Kidney (tissue), 14 donors: ENCODE measurements around the gene NHLRC4. TPM values are rescaled to one million over a fixed set of nuclear protein-coding genes. Genes with fewer than 3 reads are reported as not detected.

Experiments
- DNase-seq, 5 donors: peaks; one replicate each; pipeline ENCODE4 v3.0.0-alpha.2; 2013 to 2020
- FAIRE-seq: peaks from 2 replicates; lab custom pipeline; 2012; peaks lifted over from hg19 to GRCh38; lab: Jason Lieb, UNC
- H3K27ac ChIP-seq, 2 donors: one replicate each; pipeline ENCODE4 v1.7.0; 2013; ENCODE audit warnings: low read depth in 2 of 2, low read length in 2 of 2, inconsistent platforms in 1 of 2
- H3K27me3 ChIP-seq: one replicate; pipeline ENCODE4 v1.7.1; 2013; ENCODE audit warnings: low read length, inconsistent platforms; ENCODE audit not compliant: control insufficient read depth, insufficient read depth
- H3K36me3 ChIP-seq, 3 donors: one replicate each; pipeline versions ENCODE4 v1.7.0 to v1.7.1; 2013; ENCODE audit warnings: low read length in 3 of 3, control low read depth in 1 of 3, inconsistent platforms in 1 of 3; ENCODE audit not compliant: insufficient read depth in 3 of 3, control insufficient read depth in 2 of 3
- H3K4me1 ChIP-seq, 3 donors: one replicate each; pipeline versions ENCODE4 v1.7.0 to v1.7.1; 2013; ENCODE audit warnings: low read length in 3 of 3, inconsistent platforms in 1 of 3, low read depth in 1 of 3; ENCODE audit not compliant: control insufficient read depth in 2 of 3, insufficient read depth in 2 of 3
- H3K4me3 ChIP-seq, 3 donors: one replicate each; pipeline versions ENCODE4 v1.7.0 to v1.8.1; 2013; ENCODE audit warnings: low read length in 3 of 3, control low read depth in 1 of 3, inconsistent platforms in 1 of 3
- H3K9ac ChIP-seq, 3 donors: one replicate each; pipeline versions ENCODE4 v1.7.0 to v1.7.1; 2013; ENCODE audit warnings: low read length in 3 of 3, control low read depth in 1 of 3, inconsistent platforms in 1 of 3
- H3K9me3 ChIP-seq, 3 donors: one replicate each; pipeline versions ENCODE4 v1.7.0 to v1.7.1; 2013; ENCODE audit warnings: low read length in 3 of 3, control low read depth in 1 of 3, inconsistent platforms in 1 of 3; ENCODE audit not compliant: control insufficient read depth in 2 of 3, insufficient read depth in 1 of 3
- CTCF ChIP-seq: IDR thresholded peaks from 3 replicates; pipeline ENCODE4 v1.5.1; 2012; ENCODE audit warnings: mild to moderate bottlenecking, moderate library complexity, borderline replicate concordance; ENCODE audit not compliant: insufficient read depth; ENCODE audit errors: extremely low read depth
- intact Hi-C: fragments of 100-400 bp; cut with DNase I; formaldehyde crosslinking; loops from one replicate; pipeline ENCODE4 v1.11.1; 2022
- polyA plus RNA-seq: library from polyadenylated mRNA; stranded (reverse); fragments of 350-450 nt; fragmentation: Illumina TruSeq; extraction: RNeasy Lipid Tissue Mini Kit (QIAGEN cat#74804); gene quantifications from one replicate; pipeline ENCODE4 v1.2.3, GENCODE V29; 2014; ENCODE audit warnings: low read depth, low replicate concordance; ENCODE audit not compliant: insufficient read depth
- total RNA-seq: library from RNA; stranded (reverse); fragmentation: NEBNext Ultra II Directional; extraction: Animal tissue kit (Norgen Biotek cat#: 25700); gene quantifications from one replicate; pipeline ENCODE4 v1.2.1, GENCODE V29; 2021
- donor health status: control.
- donor health status: control.
- donor health status: control.
- donor health status: control.
- donor health status: control.
- donor health status: DM: yes; HTN: yes; CAD: no.
- donor health status: Normal renal cell carcinoma (clear cell type).

The NHLRC4 gene
- total and polyA plus RNA-seq, 2 donors from 2014 or later, result 3.3 to 17.4 TPM

GRCh38 chr16:519841-520687, 46.7 kb upstream of the NHLRC4 start:
- intact Hi-C loops, result no loop called here
- TF ChIP-seq CTCF, result no peak
- no peak overlapping the region for H3K27ac ChIP-seq
- peaks cover 2 to 43% (median 24%) of the 10 kb centered on the region in 3 donors for H3K36me3 ChIP-seq
- H3K9me3 ChIP-seq, result no peaks in the 10 kb centered on the region
- H3K4me1 ChIP-seq, result peaks cover 0 to 6% (median under 1%) of the 10 kb centered on the region in 3 donors
- no peak overlapping the region for H3K4me3 ChIP-seq
- no peak for FAIRE-seq
- H3K9ac ChIP-seq, result no peak overlapping the region
- peak in 1 of 5 donors; percentile 62 for DNase-seq
- no peaks in the 10 kb centered on the region for H3K27me3 ChIP-seq

GRCh38 chr16:520847-521246, 46.0 kb upstream of the NHLRC4 start:
- Histone ChIP-seq H3K9ac (no peak overlapping the region), H3K27me3 (no peaks in the 10 kb centered on the region), H3K9me3 (no peaks in the 10 kb centered on the region), H3K27ac (no peak overlapping the region), H3K4me3 (no peak overlapping the region), H3K4me1 (peaks cover 0 to 11% (median 8%) of the 10 kb centered on the region in 3 donors), H3K36me3 (peaks cover 2 to 37% (median 20%) of the 10 kb centered on the region in 3 donors)
- no peak for FAIRE-seq
- peak in 1 of 5 donors; percentile 73 for DNase-seq
- intact Hi-C loops, result no loop called here
- no peak for TF ChIP-seq CTCF

- Histone ChIP-seq H3K27me3 (no peaks in the 10 kb centered on the region), H3K9me3 (no peaks in the 10 kb centered on the region), H3K9ac (no peak overlapping the region), H3K4me1 (peaks cover 0 to 18% (median 14%) of the 10 kb centered on the region in 3 donors), H3K36me3 (peaks cover 0 to 37% (median 16%) of the 10 kb centered on the region in 3 donors), H3K4me3 (no peak overlapping the region), H3K27ac (no peak overlapping the region)
- DNase-seq (peak in 1 of 5 donors; percentile 65), FAIRE-seq (no peak)
- intact Hi-C loops, result no loop called here
- no peak for TF ChIP-seq CTCF
Observed at GRCh38 chr16:521381-522210, 45.2 kb upstream of the NHLRC4 start.
